ENCODE measurements around the gene ANAPC7. TPM values are rescaled to one million over a fixed set of nuclear protein-coding genes. Genes with fewer than 3 reads are reported as not detected.

The ANAPC7 gene
- total and polyA plus RNA-seq, 2 of the 13 experiments (the other 11 are each of a cell fraction or from before 2014, with no cell fraction given) = 40.0 to 69.1 TPM

- TF ChIP-seq ZNF646 (CRISPR knock-in tag; IDR thresholded peaks at IDR 0.05) = no peak
- no peak for TF ChIP-seq ZBTB7A (CRISPR knock-in tag; IDR thresholded peaks at IDR 0.05)
- TF ChIP-seq NCOA2 (CRISPR knock-in tag; IDR thresholded peaks at IDR 0.05) = no peak
- no peak for TF ChIP-seq NR2F1 (CRISPR knock-in tag; IDR thresholded peaks at IDR 0.05)
- TF ChIP-seq ZKSCAN1 (IDR thresholded peaks at IDR 0.05; ENCODE audit: low read length) = no peak
- TF ChIP-seq ZNF10 (CRISPR knock-in tag; IDR thresholded peaks at IDR 0.05; ENCODE audit: borderline replicate concordance, low read depth) = no peak
- TF ChIP-seq IRF2 (CRISPR knock-in tag; IDR thresholded peaks at IDR 0.05) = no peak
- TF ChIP-seq IKZF1 (IDR thresholded peaks at IDR 0.05) = no peak
- TF ChIP-seq ATF5 (CRISPR knock-in tag; IDR thresholded peaks at IDR 0.05; ENCODE audit: low read depth) = no peak
- TF ChIP-seq NFAT5 (CRISPR knock-in tag; IDR thresholded peaks at IDR 0.05) = no peak
- TF ChIP-seq PTBP1 (IDR thresholded peaks at IDR 0.05; ENCODE audit: low read depth, low read length, poor library complexity, severe bottlenecking) = no peak
- no peak for TF ChIP-seq ZNF225 (CRISPR knock-in tag; IDR thresholded peaks at IDR 0.05)
Observed at GRCh38 chr12:110373025-110373424, 30.5 kb downstream of the ANAPC7 start (continued).

Data from HepG2 (cell line).